Measurements from ENCODE around the gene SGK1.
"Not testable (repeated sequence)": the region's sequence is repeated elsewhere in the genome, so short reads cannot be mapped to it uniquely, and the experiment has no call there.

Gene SGK1

DNA sequence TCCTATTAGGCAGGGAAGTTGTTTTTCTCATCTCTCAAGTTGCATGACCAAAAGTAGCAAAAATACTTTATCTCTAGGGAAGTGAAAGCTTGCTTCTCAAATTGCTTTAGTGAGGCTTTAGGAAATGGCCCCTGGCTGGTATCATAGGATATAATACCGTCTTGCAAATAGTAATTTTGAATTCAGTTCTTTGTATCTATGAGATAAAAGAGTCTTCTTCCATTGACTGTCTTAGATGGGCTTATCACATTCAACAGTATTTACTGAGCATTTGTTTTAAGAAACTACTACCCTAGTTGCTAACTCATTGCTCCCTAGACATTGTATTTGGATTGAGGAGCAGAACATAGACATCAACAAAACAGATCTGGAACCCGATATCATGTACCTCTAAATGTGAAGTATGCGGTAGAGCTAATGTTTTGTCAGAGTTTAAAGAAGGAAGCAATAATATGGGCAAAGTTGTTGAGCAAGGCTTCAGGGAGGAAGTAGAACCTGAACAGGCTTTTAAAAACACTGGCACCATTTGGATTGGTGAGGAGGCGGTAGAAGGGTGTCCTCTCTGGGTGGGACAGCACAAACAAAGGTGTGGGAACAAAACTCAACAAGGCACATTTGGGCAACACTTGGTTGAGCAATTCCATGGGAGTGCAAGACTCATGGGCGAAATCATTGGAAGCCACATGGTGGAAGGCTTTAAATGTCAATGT, 101.5 kb downstream of the SGK1 start:
- no peak for DNase-seq

GRCh38 chr6:134213410-134213809, 104.5 kb downstream of the SGK1 start:
- DNase-seq: not testable (repeated sequence)

DNA sequence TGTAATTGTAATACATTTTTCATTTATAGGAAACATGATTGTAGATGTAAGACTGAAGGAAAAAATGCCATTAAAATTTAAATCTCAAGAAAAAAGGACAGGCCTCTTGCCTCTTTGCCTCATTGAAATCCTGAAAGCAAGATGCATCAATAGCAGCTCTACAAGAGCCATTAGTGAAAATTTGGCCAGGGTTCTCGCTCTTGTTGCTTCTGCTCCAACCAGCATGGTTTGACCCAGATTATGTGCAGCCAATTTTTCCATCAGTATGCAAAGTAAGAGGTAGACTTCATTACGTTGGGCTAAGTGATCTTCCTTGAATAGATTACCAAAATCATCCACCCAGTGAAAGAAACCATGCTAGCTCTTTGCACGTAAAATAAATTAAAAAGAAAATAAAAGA, 106.6 kb downstream of the SGK1 start:
- no peak for DNase-seq

- DNase-seq: no peak
Observed at GRCh38 chr6:134207421-134207820, 110.5 kb downstream of the SGK1 start.

- no peak for DNase-seq
Observed at GRCh38 chr6:134205366-134205765, 112.5 kb downstream of the SGK1 start.

DNA sequence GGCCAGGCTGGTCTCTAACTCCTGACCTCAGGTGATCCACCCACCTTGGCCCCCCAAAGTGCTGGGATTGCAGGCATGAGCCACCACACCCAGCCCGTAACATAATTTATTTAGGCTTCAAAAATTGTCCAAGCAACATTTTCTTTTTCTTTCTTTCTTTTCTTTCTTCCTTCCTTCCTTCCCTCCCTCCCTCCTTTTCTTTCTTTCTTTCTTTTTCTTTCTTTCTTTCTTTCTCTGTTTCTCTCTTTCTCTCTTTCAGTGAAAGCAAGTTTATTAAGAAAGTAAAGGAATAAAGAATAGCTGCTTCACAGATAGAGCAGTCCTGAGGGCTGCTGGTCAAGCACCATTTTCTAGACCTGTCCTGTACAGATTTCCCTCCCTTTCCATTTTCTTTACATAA, 113.2 kb downstream of the SGK1 start:
- not testable (repeated sequence) for DNase-seq

- no peak for DNase-seq
Observed at GRCh38 chr6:134204031-134204430, 113.9 kb downstream of the SGK1 start.

DNA sequence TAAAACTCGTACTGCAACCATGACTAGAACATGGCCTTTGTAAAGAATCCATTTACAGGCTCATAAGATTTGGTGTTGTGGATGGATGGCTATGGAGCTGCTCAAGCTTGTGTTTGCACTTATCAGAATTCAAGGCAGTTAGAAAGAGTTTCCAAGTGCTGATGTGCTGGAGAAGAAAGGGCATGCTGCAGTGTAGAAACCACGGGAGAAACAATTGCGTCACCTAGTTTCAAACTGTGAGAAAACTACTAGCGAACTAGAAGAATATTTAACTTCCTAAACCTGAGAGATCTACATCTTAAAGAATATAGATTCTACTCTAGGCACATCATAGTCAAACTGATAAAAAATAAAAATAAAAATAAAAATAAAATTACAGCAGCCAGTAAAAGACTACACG, 116.2 kb downstream of the SGK1 start:
- DNase-seq: no peak

- DNase-seq: no peak
Observed at GRCh38 chr6:134199848-134200606, 117.9 kb downstream of the SGK1 start.

GRCh38 chr6:134198093-134198492, 119.8 kb downstream of the SGK1 start:
- DNase-seq: no peak

- not testable (repeated sequence) for DNase-seq
Observed at GRCh38 chr6:134197685-134198084, 120.2 kb downstream of the SGK1 start.

DNA sequence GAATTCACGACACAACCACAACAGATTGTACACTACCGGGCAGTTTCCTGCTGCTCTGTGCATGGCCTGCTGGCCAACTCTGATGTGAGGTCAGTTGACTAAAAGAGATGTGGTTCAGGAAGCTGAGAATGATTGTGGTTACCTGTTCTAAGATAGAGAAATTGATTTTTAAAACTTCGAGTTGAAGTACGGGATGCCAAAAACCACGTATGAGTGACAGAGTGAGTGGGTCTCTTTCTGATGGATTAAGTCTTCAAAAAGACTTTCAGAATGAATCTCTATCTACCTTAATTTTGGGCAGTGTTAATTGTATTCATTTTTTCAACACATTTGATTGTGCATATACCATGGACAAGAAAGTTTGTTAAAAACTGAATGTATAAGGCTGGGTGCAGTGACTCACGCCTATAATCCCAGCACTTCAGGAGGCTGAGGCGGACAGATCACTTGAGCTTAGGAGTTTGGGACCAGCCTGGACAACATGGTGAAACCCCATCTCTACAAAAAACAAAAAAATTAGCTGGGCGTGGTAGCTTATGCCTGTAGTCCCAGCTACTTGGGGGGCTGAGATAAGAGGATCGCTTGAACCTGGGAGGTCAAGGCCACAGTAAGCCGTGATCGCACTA, 121.2 kb downstream of the SGK1 start:
- no peak for DNase-seq

DNA sequence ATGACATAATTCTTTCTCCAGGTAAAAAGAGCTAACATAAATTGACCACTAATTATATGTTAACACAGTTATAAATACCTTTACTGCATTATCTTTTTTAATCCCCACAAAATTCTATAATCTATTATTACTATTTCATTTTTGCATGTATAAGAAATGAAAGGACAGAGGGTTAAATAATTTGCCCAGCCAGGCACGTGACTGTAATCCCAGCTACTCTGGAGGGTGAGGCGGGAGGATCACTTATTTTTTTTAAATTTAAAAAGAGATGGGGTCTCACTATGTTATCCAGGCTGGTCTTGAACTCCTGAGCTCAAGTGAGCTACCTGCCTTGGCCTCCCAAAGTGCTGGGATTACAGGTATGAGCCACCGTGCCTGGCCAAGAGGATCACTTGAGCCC, 121.9 kb downstream of the SGK1 start:
- DNase-seq: no peak

DNA sequence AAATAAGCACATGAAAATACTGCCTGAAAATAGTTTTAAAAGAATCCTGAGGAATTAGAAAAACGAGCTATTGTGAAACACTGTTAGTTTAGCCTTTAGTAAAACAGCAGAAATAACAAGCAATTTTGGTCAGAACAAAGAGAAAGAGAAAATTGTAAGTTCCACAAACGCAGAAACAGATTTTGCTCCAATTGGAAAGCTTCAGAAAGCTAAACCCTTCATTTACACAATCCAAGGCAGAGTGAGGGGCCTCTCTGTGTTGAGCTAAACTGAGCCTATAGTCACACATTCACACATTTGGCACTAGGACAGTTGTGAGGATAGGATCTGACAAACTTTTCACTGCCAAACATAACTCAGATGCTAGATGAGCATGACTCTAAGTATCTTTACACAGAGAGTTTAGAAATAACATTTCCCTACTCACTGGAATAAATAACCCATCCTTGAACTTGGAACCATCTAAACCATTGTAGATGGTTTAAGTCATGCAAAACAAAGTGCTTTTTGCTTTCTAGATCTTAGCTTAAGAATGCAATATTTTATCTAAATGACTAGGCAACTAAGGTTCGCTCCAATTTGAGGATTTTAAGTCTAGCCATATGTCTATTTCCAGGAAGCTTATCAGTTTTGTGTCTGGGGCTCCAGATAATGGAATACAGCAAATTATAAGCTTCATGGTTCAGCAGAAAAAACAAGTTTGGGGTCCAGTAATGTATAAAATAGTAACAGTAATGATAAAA, 122.6 kb downstream of the SGK1 start:
- no peak for DNase-seq

DNA sequence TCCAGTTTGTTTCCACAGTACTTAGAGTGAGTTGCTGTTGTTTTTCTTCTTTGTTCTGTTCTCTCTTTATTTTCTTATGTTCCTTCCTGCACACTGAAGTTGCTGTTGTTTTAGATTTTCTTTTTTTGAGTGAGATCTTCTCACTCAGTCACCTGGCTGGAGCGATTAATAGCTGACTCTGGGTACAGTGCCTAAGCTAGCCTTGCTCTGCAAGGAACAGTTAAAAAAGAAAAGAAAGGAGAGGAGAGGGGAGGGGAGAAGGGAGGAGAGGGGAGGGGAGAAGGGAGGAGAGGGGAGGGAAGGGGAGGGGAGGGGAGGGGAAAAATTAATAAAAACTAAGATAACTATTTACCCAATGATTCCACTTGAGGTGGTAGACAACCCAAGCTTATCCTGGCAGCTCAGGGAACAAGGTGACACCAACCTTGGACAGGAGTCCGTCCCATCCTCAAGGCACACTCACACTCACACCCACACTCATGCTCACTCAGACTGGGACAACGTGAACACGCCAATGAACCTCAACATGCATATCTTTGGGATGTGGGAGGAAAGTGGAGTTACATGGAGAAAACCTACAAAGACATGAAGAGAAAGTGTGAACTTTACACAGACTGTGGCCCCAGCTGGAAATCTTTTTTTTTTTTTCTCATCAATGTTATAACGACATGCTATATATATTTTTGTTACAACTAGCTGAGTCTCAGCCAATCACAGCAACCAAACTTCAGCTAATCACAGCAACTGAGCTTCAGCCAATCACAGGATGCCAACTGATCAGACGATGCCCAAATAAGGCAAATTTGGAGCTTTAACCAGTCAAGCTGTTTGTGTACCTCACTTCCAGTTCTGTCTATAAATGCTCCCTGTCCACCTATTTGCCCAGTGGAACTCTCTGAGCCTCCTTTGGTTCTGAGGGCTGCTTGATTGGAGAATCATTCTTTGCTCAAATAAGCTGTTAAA, 124.1 kb downstream of the SGK1 start:
- DNase-seq: no peak

GRCh38 chr6:134192609-134193008, 125.3 kb downstream of the SGK1 start:
- not testable (repeated sequence) for DNase-seq

GRCh38 chr6:134190883-134191282, 127.0 kb downstream of the SGK1 start:
- no peak for DNase-seq

- no peak for DNase-seq
Observed at GRCh38 chr6:134187751-134188150, 130.2 kb downstream of the SGK1 start.

DNA sequence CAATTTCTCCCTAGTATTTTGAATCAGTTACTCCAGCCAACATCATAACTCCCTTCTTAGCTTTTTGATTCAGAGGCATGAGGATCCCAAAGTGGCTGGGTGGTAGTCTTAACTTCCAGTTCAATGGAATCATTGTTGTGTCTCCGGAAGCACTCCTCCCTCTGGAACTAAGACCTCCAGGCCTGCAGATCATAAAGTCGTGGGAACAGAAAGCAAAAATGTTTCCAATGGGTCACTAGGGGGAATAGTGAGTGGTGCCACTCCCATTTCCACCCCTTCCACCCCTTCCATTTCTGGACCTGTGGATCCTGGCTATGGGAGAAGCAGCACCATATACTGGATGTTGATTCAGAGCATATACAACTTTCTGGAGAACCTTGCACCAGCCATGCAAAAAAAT, 130.8 kb downstream of the SGK1 start:
- DNase-seq: no peak

GRCh38 chr6:134186355-134186754, 131.6 kb downstream of the SGK1 start:
- no peak for DNase-seq

GRCh38 chr6:134185277-134185676, 132.6 kb downstream of the SGK1 start:
- no peak for DNase-seq

- DNase-seq: no peak
Observed at GRCh38 chr6:134183844-134184243, 134.1 kb downstream of the SGK1 start.

Measured in CD4-positive, alpha-beta T cell treated with Interleukin-17A for 1 hour (primary cell).